ENCODE results near the gene GNPAT. TPM values are rescaled to one million over a fixed set of nuclear protein-coding genes. Genes with fewer than 3 reads are reported as not detected.
A peak's percentile ranks its signal among the peaks of the same experiment; 100 is the strongest.

GNPAT gene
- polyA plus RNA-seq, 1 donor from 2014 or later: 40.1 TPM

GRCh38 chr1:231220801-231221200 is 20.2 kb upstream of the GNPAT start:
- Mint-ChIP-seq H3K4me1 (peaks cover 6 to 11% (median 9%) of the 10 kb centered on the region in 3 donors), H3K27ac (no peak overlapping the region), H3K36me3 (peaks cover 6% of the 10 kb centered on the region), H3K9me3 (no peaks in the 10 kb centered on the region), H3K4me3 (no peak overlapping the region), H3K27me3 (no peaks in the 10 kb centered on the region)

GRCh38 chr1:231226156-231226555 is 14.9 kb upstream of the GNPAT start:
- peaks cover 11% of the 10 kb centered on the region for H3K36me3 Mint-ChIP-seq
- no peaks in the 10 kb centered on the region for H3K9me3 Mint-ChIP-seq
- H3K4me3 Mint-ChIP-seq: no peak overlapping the region
- H3K4me1 Mint-ChIP-seq: peaks cover 0 to 6% (median 3%) of the 10 kb centered on the region in 3 donors
- H3K27ac Mint-ChIP-seq: no peak overlapping the region
- H3K27me3 Mint-ChIP-seq: no peaks in the 10 kb centered on the region

- Mint-ChIP-seq H3K27ac (peak overlapping the region in 1 of 3 donors; percentile 4), H3K9me3 (no peaks in the 10 kb centered on the region), H3K27me3 (no peaks in the 10 kb centered on the region), H3K4me3 (peak overlapping the region in 1 of 4 donors; percentile 65), H3K4me1 (peaks cover 22 to 29% (median 23%) of the 10 kb centered on the region in 3 donors), H3K36me3 (peaks cover 6% of the 10 kb centered on the region)
These were observed 9.5 kb upstream of the GNPAT start for GRCh38 chr1:231231511-231231910.

- no peaks in the 10 kb centered on the region for H3K9me3 Mint-ChIP-seq
- peaks cover 10% of the 10 kb centered on the region for H3K36me3 Mint-ChIP-seq
- H3K4me1 Mint-ChIP-seq: peaks cover 26 to 34% (median 30%) of the 10 kb centered on the region in 3 donors
- no peaks in the 10 kb centered on the region for H3K27me3 Mint-ChIP-seq
- peak overlapping the region in 3 of 4 donors; percentile 6 to 65 (median 14) for H3K4me3 Mint-ChIP-seq
- H3K27ac Mint-ChIP-seq: peak overlapping the region; percentile 2 to 7 (median 4)
These were observed 7.9 kb upstream of the GNPAT start for GRCh38 chr1:231232870-231233734.

- Mint-ChIP-seq H3K36me3 (peaks cover 10% of the 10 kb centered on the region), H3K4me1 (peaks cover 26 to 39% (median 31%) of the 10 kb centered on the region in 3 donors)
These were observed 7.1 kb upstream of the GNPAT start for GRCh38 chr1:231233735-231234417.

GRCh38 chr1:231234506-231234905 is 6.5 kb upstream of the GNPAT start:
- Mint-ChIP-seq H3K36me3 (peaks cover 9% of the 10 kb centered on the region), H3K27ac (no peak overlapping the region), H3K9me3 (no peaks in the 10 kb centered on the region), H3K4me1 (peaks cover 27 to 39% (median 37%) of the 10 kb centered on the region in 3 donors), H3K4me3 (peak overlapping the region in 2 of 4 donors; percentile 20 to 50), H3K27me3 (no peaks in the 10 kb centered on the region)

More at GRCh38 chr1:231233735-231234417, 7.1 kb upstream of the GNPAT start:
- H3K27ac Mint-ChIP-seq: no peak overlapping the region
- no peak overlapping the region for H3K4me3 Mint-ChIP-seq
- H3K27me3 Mint-ChIP-seq: no peaks in the 10 kb centered on the region
- H3K9me3 Mint-ChIP-seq: no peaks in the 10 kb centered on the region

- Mint-ChIP-seq H3K27ac (no peak overlapping the region), H3K27me3 (no peaks in the 10 kb centered on the region), H3K4me3 (peak overlapping the region in 1 of 4 donors; percentile 49), H3K4me1 (peaks cover 28 to 42% (median 42%) of the 10 kb centered on the region in 3 donors), H3K9me3 (no peaks in the 10 kb centered on the region), H3K36me3 (peaks cover 9% of the 10 kb centered on the region)
These were observed 5.3 kb upstream of the GNPAT start for GRCh38 chr1:231235526-231236207.

GRCh38 chr1:231236208-231236591 is 4.8 kb upstream of the GNPAT start:
- peaks cover 9% of the 10 kb centered on the region for H3K36me3 Mint-ChIP-seq
- H3K4me1 Mint-ChIP-seq: peaks cover 28 to 46% (median 42%) of the 10 kb centered on the region in 3 donors
- H3K4me3 Mint-ChIP-seq: peak overlapping the region in 1 of 4 donors; percentile 49
- no peak overlapping the region for H3K27ac Mint-ChIP-seq
- no peaks in the 10 kb centered on the region for H3K27me3 Mint-ChIP-seq
- no peaks in the 10 kb centered on the region for H3K9me3 Mint-ChIP-seq

- Mint-ChIP-seq H3K4me3 (peak overlapping the region in 2 of 4 donors; percentile 37 to 74), H3K4me1 (peaks cover 30 to 52% (median 44%) of the 10 kb centered on the region in 3 donors), H3K27ac (no peak overlapping the region)
These were observed 4.1 kb upstream of the GNPAT start for GRCh38 chr1:231236938-231237337.

GRCh38 chr1:231238298-231238697 is 2.7 kb upstream of the GNPAT start:
- Mint-ChIP-seq H3K4me3 (peak overlapping the region in 3 of 4 donors; percentile 13 to 99 (median 79)), H3K4me1 (peaks cover 26 to 53% (median 44%) of the 10 kb centered on the region in 3 donors), H3K9me3 (no peaks in the 10 kb centered on the region), H3K36me3 (peaks cover 9% of the 10 kb centered on the region), H3K27me3 (no peaks in the 10 kb centered on the region), H3K27ac (peak overlapping the region in 1 of 3 donors; percentile 93)

More at GRCh38 chr1:231236938-231237337, 4.1 kb upstream of the GNPAT start:
- Mint-ChIP-seq H3K9me3 (no peaks in the 10 kb centered on the region), H3K27me3 (no peaks in the 10 kb centered on the region), H3K36me3 (peaks cover 9% of the 10 kb centered on the region)

GRCh38 chr1:231240531-231240882 is 505 bp upstream of the GNPAT start:
- Mint-ChIP-seq H3K27me3 (no peaks in the 10 kb centered on the region), H3K9me3 (no peaks in the 10 kb centered on the region), H3K27ac (peak overlapping the region; percentile 93 to 99 (median 98)), H3K4me1 (peaks cover 33 to 57% (median 44%) of the 10 kb centered on the region in 3 donors), H3K36me3 (peaks cover 5% of the 10 kb centered on the region), H3K4me3 (peak overlapping the region; percentile 94 to 99 (median 96))

- H3K27me3 Mint-ChIP-seq: no peaks in the 10 kb centered on the region
- no peaks in the 10 kb centered on the region for H3K9me3 Mint-ChIP-seq
- peaks cover 30 to 58% (median 41%) of the 10 kb centered on the region in 3 donors for H3K4me1 Mint-ChIP-seq
- H3K4me3 Mint-ChIP-seq: peak overlapping the region; percentile 94 to 99 (median 96)
- H3K36me3 Mint-ChIP-seq: peaks cover 7% of the 10 kb centered on the region
- H3K27ac Mint-ChIP-seq: peak overlapping the region; percentile 93 to 99 (median 98)
These were observed 738 bp downstream of the GNPAT start for GRCh38 chr1:231241750-231242149.

- Mint-ChIP-seq H3K4me1 (peaks cover 26 to 52% (median 41%) of the 10 kb centered on the region in 3 donors), H3K9me3 (no peaks in the 10 kb centered on the region), H3K27ac (peak overlapping the region in 1 of 3 donors; percentile 93), H3K27me3 (no peaks in the 10 kb centered on the region), H3K4me3 (peak overlapping the region; percentile 82 to 99 (median 94)), H3K36me3 (peaks cover 4% of the 10 kb centered on the region)
These were observed 1.6 kb downstream of the GNPAT start for GRCh38 chr1:231242516-231243198.

GRCh38 chr1:231248778-231249177 is 7.8 kb downstream of the GNPAT start:
- Mint-ChIP-seq H3K36me3 (peaks cover 4% of the 10 kb centered on the region), H3K27ac (peak overlapping the region in 1 of 3 donors; percentile 4), H3K27me3 (no peaks in the 10 kb centered on the region), H3K9me3 (no peaks in the 10 kb centered on the region), H3K4me3 (no peak overlapping the region), H3K4me1 (peaks cover 9 to 20% (median 16%) of the 10 kb centered on the region in 3 donors)
